Activated T-helper 1 cell treated with Interleukin-2 at 50 U/mL for 16 hours (primary cell): Measurements from ENCODE around the gene BTNL9.
"Not testable (repeated sequence)": the region's sequence is repeated elsewhere in the genome, so short reads cannot be mapped to it uniquely, and the experiment has no call there.

Source experiments
- DNase-seq: peaks from one replicate; pipeline ENCODE4 v3.0.0-alpha.2; 2020; ENCODE audit warnings: low read depth

BTNL9 gene

GRCh38 chr5:181062631-181063030 is 22.6 kb downstream of the BTNL9 start:
- no peak for DNase-seq

GRCh38 chr5:181063514-181063913 is 23.4 kb downstream of the BTNL9 start:
- DNase-seq = no peak

- DNase-seq = no peak
Observed at GRCh38 chr5:181064987-181065386, 24.9 kb downstream of the BTNL9 start.

- DNase-seq = no peak
Observed at GRCh38 chr5:181069767-181070491, 29.9 kb downstream of the BTNL9 start.

- no peak for DNase-seq
Observed at GRCh38 chr5:181070523-181070922, 30.5 kb downstream of the BTNL9 start.

- DNase-seq = no peak
Observed at GRCh38 chr5:181071257-181071656, 31.2 kb downstream of the BTNL9 start.

GRCh38 chr5:181076920-181077319 is 36.9 kb downstream of the BTNL9 start:
- no peak for DNase-seq

- no peak for DNase-seq
Observed at GRCh38 chr5:181081989-181082388, 41.9 kb downstream of the BTNL9 start.

- DNase-seq = no peak
Observed at GRCh38 chr5:181084621-181085195, 44.6 kb downstream of the BTNL9 start.

GRCh38 chr5:181086026-181086883 is 46.2 kb downstream of the BTNL9 start:
- DNase-seq = no peak

GRCh38 chr5:181086884-181087205 is 46.8 kb downstream of the BTNL9 start:
- DNase-seq = no peak

- no peak for DNase-seq
Observed at GRCh38 chr5:181087309-181087708, 47.2 kb downstream of the BTNL9 start.

GRCh38 chr5:181088289-181088688 is 48.2 kb downstream of the BTNL9 start:
- no peak for DNase-seq

GRCh38 chr5:181092428-181092827 is 52.4 kb downstream of the BTNL9 start:
- DNase-seq = no peak

GRCh38 chr5:181095162-181095561 is 55.1 kb downstream of the BTNL9 start:
- DNase-seq = not testable (repeated sequence)

GRCh38 chr5:181096721-181097382 is 56.8 kb downstream of the BTNL9 start:
- DNase-seq = not testable (repeated sequence)

- not testable (repeated sequence) for DNase-seq
Observed at GRCh38 chr5:181097383-181097753, 57.3 kb downstream of the BTNL9 start.

- not testable (repeated sequence) for DNase-seq
Observed at GRCh38 chr5:181097759-181098491, 57.9 kb downstream of the BTNL9 start.

GRCh38 chr5:181098762-181099601 is 58.9 kb downstream of the BTNL9 start:
- DNase-seq = no peak

- DNase-seq = no peak
Observed at GRCh38 chr5:181099602-181100086, 59.6 kb downstream of the BTNL9 start.
